Gastrocnemius medialis (tissue), 4 donors: ENCODE results near the gene CDHR3. TPM values are rescaled to one million over a fixed set of nuclear protein-coding genes. Genes with fewer than 3 reads are reported as not detected.

Experiments used
- ATAC-seq, 2 donors: fragments of 150-250 bp; one replicate each; pipeline ENCODE4 v1.9.1; 2016
- DNase-seq, 2 donors: peaks; one replicate each; pipeline ENCODE4 v3.0.0-alpha.2; 2019
- H3K27ac ChIP-seq, 4 donors: fragments of 200-600 bp; sonication (generic); 1 replicate in 1 of 4; 2 replicates in 3 of 4; pipeline ENCODE4 v1.5.1; 2016 to 2018; ENCODE audit warnings: mild to moderate bottlenecking in 2 of 4, moderate library complexity in 1 of 4
- H3K27me3 ChIP-seq, 3 donors: fragments of 200-600 bp; sonication (generic) in 2 of 3; 1 replicate in 1 of 3; 2 replicates in 2 of 3; pipeline versions ENCODE4 v1.5.1 to v1.6.0; 2016 to 2019; ENCODE audit warnings: mild to moderate bottlenecking in 1 of 3, moderate library complexity in 1 of 3
- H3K36me3 ChIP-seq, 2 donors: fragments of 200-600 bp; sonication (generic) in 1 of 2; one replicate each; pipeline ENCODE4 v1.5.1; 2017 to 2018
- H3K4me1 ChIP-seq, 2 donors: fragments of 200-600 bp; sonication (generic) in 1 of 2; one replicate each; pipeline ENCODE4 v1.5.1; 2016 to 2017; ENCODE audit warnings: mild to moderate bottlenecking in 2 of 2
- H3K4me3 ChIP-seq, 4 donors: fragments of 200-600 bp; sonication (generic) in 3 of 4; 1 replicate in 1 of 4; 2 replicates in 3 of 4; pipeline ENCODE4 v1.5.1; 2016 to 2019; ENCODE audit warnings: mild to moderate bottlenecking in 2 of 4
- H3K9me3 ChIP-seq, 3 donors: fragments of 200-600 bp; sonication (generic) in 2 of 3; 1 replicate in 1 of 3; 2 replicates in 2 of 3; pipeline ENCODE4 v1.5.1; 2016 to 2019
- POLR2A ChIP-seq, 2 donors: fragments of 450-650 bp; IDR thresholded peaks; one replicate each; pipeline ENCODE4 v1.6.1; 2017; ENCODE audit warnings: antibody characterized with exemption in 2 of 2, mild to moderate bottlenecking in 2 of 2, moderate library complexity in 2 of 2
- in situ Hi-C, 4 donors: fragments of 200-750 bp; cut with MboI; loops; one replicate each; pipeline versions ENCODE4 v1.15.0 to v1.8.0; 2017; ENCODE audit warnings: low sequenced_read_pairs in 4 of 4
- intact Hi-C: fragments of 100-400 bp; cut with DNase I; formaldehyde crosslinking; loops from one replicate; pipeline ENCODE4 v1.15.1; 2023; ENCODE audit warnings: low total_unique reads
- total RNA-seq, 4 donors: library from RNA; depleted of rRNA; stranded (reverse); fragments of >200 nt; gene quantifications; one replicate each; pipeline versions ENCODE4 v1.1.0 to v1.2.3, GENCODE V29; 2016
- TF ChIP-seq, protein P1 (sequence below), 5 experiments: fragments of 450-650 bp in 3 of 5; fragments of 200-600 bp in 2 of 5; sonication (generic) in 2 of 5; IDR thresholded peaks in 4 of 5; conservative IDR thresholded peaks in 1 of 5; 1 replicate in 4 of 5; 2 replicates in 1 of 5; pipeline ENCODE4 v1.5.1; 2016 to 2019; ENCODE audit warnings: antibody characterized with exemption in 5 of 5, mild to moderate bottlenecking in 3 of 5, moderate library complexity in 3 of 5

The CDHR3 gene
- total RNA-seq, 4 donors from 2014 or later: 0.62 to 21.2 TPM; not detected in 2

DNA sequence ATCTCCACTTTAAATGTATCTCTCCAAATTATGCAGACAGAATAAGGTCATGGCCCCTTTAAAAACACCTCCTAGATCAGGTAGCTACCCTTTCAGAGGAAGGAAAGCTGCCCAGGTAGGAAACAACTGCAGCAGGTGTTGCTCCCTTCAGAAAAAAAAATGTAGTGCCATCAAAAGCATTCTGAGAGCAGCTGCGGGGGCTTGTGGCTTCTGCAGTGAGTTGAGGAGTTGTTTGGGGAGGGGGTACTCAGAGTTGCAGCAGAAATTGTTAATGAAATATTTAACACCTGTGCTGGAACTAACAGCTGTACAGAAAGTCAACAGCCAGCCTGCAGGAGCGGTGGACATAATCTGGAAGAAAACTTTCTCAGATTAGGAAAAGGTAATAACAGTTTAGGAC lies 24.0 kb downstream of the CDHR3 start:
- H3K9me3 ChIP-seq: no peaks in the 10 kb centered on the region
- ATAC-seq (no peak), DNase-seq (no peak)
- no peaks in the 10 kb centered on the region for H3K4me1 ChIP-seq
- no peaks in the 10 kb centered on the region for H3K27me3 ChIP-seq
- no peak overlapping the region for H3K4me3 ChIP-seq
- no peaks in the 10 kb centered on the region for H3K36me3 ChIP-seq
- in situ Hi-C loops: no loop called here
- TF ChIP-seq, protein P1, sequence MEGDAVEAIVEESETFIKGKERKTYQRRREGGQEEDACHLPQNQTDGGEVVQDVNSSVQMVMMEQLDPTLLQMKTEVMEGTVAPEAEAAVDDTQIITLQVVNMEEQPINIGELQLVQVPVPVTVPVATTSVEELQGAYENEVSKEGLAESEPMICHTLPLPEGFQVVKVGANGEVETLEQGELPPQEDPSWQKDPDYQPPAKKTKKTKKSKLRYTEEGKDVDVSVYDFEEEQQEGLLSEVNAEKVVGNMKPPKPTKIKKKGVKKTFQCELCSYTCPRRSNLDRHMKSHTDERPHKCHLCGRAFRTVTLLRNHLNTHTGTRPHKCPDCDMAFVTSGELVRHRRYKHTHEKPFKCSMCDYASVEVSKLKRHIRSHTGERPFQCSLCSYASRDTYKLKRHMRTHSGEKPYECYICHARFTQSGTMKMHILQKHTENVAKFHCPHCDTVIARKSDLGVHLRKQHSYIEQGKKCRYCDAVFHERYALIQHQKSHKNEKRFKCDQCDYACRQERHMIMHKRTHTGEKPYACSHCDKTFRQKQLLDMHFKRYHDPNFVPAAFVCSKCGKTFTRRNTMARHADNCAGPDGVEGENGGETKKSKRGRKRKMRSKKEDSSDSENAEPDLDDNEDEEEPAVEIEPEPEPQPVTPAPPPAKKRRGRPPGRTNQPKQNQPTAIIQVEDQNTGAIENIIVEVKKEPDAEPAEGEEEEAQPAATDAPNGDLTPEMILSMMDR (IDR thresholded peaks at IDR 0.05 in 4 of 5, conservative IDR thresholded peaks at IDR 0.05 in 1 of 5): no peak
- TF ChIP-seq POLR2A (IDR thresholded peaks at IDR 0.05): no peak
- no peak overlapping the region for H3K27ac ChIP-seq
- intact Hi-C loops: no loop called here

DNA sequence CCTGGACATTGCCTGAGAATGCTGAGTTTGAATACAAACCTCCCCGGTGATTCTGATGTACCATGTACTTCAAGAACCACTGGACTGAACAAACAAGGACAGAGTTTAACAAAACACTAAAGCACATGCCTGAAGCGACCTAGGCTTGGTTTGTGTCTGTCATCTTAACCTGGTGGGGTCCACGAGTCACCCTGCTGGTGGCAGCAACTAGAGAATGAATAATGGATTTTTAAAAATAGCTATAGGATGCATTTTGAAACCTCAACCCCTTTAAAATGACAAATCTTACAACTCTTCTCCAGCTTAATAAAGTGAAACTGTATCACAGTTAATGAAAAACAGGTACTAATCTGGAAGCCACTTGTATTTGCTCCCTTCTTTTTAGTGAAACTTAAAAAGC lies 25.2 kb downstream of the CDHR3 start:
- Histone ChIP-seq H3K27me3 (no peaks in the 10 kb centered on the region), H3K36me3 (no peaks in the 10 kb centered on the region), H3K4me1 (no peaks in the 10 kb centered on the region), H3K9me3 (no peaks in the 10 kb centered on the region), H3K4me3 (no peak overlapping the region), H3K27ac (no peak overlapping the region)
- DNase-seq: no peak
- ATAC-seq: no peak
- in situ Hi-C loops (no loop called here), intact Hi-C loops (no loop called here)
- TF ChIP-seq, protein P1 (IDR thresholded peaks at IDR 0.05 in 4 of 5, conservative IDR thresholded peaks at IDR 0.05 in 1 of 5): no peak
- no peak for TF ChIP-seq POLR2A (IDR thresholded peaks at IDR 0.05)

DNA sequence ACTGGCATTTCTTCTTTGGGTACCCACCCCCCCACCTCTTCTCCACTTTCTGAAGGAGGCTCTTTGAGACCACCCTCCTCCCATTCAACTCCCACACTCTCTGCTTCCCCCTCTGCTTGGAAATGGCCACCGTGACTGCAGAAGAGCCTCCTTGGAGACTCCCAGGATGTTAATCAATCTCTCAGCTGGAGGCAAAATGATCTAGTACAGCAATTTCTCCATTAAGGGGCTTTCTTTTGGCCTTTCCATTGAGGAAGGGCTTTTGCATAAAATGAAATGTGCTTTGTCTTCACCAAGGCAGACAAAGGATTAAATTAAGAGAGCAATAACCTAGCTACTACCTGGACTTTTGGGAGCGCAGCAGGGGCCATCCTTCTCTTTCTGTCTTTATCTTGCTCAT lies 26.1 kb downstream of the CDHR3 start:
- no peak overlapping the region for H3K27ac ChIP-seq
- no peak for ATAC-seq
- no peaks in the 10 kb centered on the region for H3K4me1 ChIP-seq
- in situ Hi-C loops: no loop called here
- no peaks in the 10 kb centered on the region for H3K27me3 ChIP-seq
- intact Hi-C loops: no loop called here
- no peaks in the 10 kb centered on the region for H3K36me3 ChIP-seq
- no peak overlapping the region for H3K4me3 ChIP-seq
- DNase-seq: no peak
- TF ChIP-seq, protein P1 (IDR thresholded peaks at IDR 0.05 in 4 of 5, conservative IDR thresholded peaks at IDR 0.05 in 1 of 5): no peak
- TF ChIP-seq POLR2A (IDR thresholded peaks at IDR 0.05): no peak
- H3K9me3 ChIP-seq: no peaks in the 10 kb centered on the region

DNA sequence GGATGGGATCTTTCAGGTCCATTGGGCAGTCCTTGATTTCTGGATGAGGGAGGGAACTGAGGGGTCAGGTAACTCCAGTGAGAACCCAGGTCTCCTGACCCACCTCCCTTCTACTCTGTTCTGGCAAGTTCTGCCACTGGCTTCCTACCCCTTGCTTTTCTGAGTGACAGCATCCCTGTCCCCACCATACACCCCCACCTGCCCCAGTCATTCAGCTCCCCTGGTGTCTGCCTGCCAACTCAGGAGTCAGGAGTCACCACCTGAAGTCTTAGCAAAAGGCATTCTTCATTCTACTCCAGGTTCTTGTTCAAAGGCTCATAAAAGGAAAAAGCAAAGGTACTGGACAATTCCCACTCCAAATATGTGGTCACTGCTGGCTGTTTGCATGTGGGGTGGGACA lies 26.6 kb downstream of the CDHR3 start:
- Histone ChIP-seq H3K4me3 (no peak overlapping the region), H3K36me3 (no peaks in the 10 kb centered on the region), H3K9me3 (no peaks in the 10 kb centered on the region), H3K27ac (no peak overlapping the region), H3K4me1 (no peaks in the 10 kb centered on the region), H3K27me3 (no peaks in the 10 kb centered on the region)
- no peak for DNase-seq
- TF ChIP-seq, protein P1 (IDR thresholded peaks at IDR 0.05 in 4 of 5, conservative IDR thresholded peaks at IDR 0.05 in 1 of 5): no peak
- TF ChIP-seq POLR2A (IDR thresholded peaks at IDR 0.05): no peak
- no peak for ATAC-seq
- intact Hi-C loops (no loop called here), in situ Hi-C loops (no loop called here)

DNA sequence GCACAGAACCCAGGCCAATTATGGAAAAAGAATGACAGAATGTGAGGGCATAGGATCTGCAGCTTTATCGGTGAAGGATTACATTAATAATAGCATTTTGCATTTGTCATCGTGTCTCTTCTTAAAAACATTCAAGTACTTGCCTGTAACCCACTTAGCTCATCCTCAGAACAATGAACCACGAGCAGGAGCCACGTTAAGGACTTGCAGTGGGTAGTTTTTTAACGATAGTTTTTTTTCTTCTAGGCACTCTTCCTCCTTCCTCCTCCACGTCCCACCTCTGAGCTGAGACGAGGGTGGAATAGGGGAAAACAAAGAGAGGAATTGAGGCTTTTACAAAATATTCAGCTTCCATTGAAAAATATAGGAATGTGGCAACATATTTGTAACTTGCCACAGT lies 27.1 kb downstream of the CDHR3 start:
- Histone ChIP-seq H3K4me3 (no peak overlapping the region), H3K27ac (no peak overlapping the region), H3K9me3 (no peaks in the 10 kb centered on the region), H3K36me3 (no peaks in the 10 kb centered on the region), H3K27me3 (no peaks in the 10 kb centered on the region), H3K4me1 (no peaks in the 10 kb centered on the region)
- in situ Hi-C loops: no loop called here
- TF ChIP-seq, protein P1 (IDR thresholded peaks at IDR 0.05 in 4 of 5, conservative IDR thresholded peaks at IDR 0.05 in 1 of 5): no peak
- no peak for TF ChIP-seq POLR2A (IDR thresholded peaks at IDR 0.05)
- intact Hi-C loops: no loop called here
- ATAC-seq (no peak), DNase-seq (no peak)
